Measurements from ENCODE around the gene RAET1E.
A peak's percentile ranks its signal among the peaks of the same experiment; 100 is the strongest.

- TF ChIP-seq TARDBP (IDR thresholded peaks at IDR 0.05) (peak; percentile 97), SP1 (IDR thresholded peaks at IDR 0.05) (no peak), SUZ12 (IDR thresholded peaks at IDR 0.05) (no peak), ELF4 (IDR thresholded peaks at IDR 0.05) (no peak), BHLHE40 (IDR thresholded peaks at IDR 0.05; ENCODE audit: borderline replicate concordance) (no peak)
Measured at GRCh38 chr6:149934249-149935156, 36.6 kb upstream of the RAET1E start.

Data from HEK293T (cell line).